Activated CD8-positive, alpha-beta memory T cell treated with anti-CD3 and anti-CD28 coated beads, Interleukin-2, amount 10 ng/mL, durations not matched to agents 7 days and 5 days (primary cell): Measurements from ENCODE around the gene RAX. TPM values are rescaled to one million over a fixed set of nuclear protein-coding genes. Genes with fewer than 3 reads are reported as not detected.
"Not testable (repeated sequence)": the region's sequence is repeated elsewhere in the genome, so short reads cannot be mapped to it uniquely, and the experiment has no call there.

Experiments used
- ATAC-seq: fragments of 150-1000 bp; cut with Tn5 transposase; one replicate; pipeline ENCODE4 v1.10.0; 2021; ENCODE audit warnings: moderate library complexity
- CTCF ChIA-PET: fragments of 350-600 bp; sonication (Branson Sonifier 250); formaldehyde crosslinking; loops from one replicate; lab custom pipeline; 2021; ENCODE audit warnings: antibody characterized with exemption; lab: Charles Lee
- DNase-seq: peaks from one replicate; pipeline ENCODE4 v3.0.0-alpha.2; 2020
- H3K27ac Mint-ChIP-seq: one replicate; pipeline ENCODE4 v1.8.0; 2021; ENCODE audit warnings: mild to moderate bottlenecking, mixed read lengths
- H3K27me3 Mint-ChIP-seq: one replicate; pipeline ENCODE4 v1.8.0; 2021; ENCODE audit warnings: mixed read lengths
- H3K36me3 Mint-ChIP-seq: one replicate; pipeline ENCODE4 v1.8.0; 2021; ENCODE audit warnings: mild to moderate bottlenecking, mixed read lengths
- H3K4me1 Mint-ChIP-seq: one replicate; pipeline ENCODE4 v1.8.0; 2021; ENCODE audit warnings: mixed read lengths
- H3K4me3 Mint-ChIP-seq: one replicate; pipeline ENCODE4 v1.8.0; 2021; ENCODE audit warnings: mild to moderate bottlenecking, moderate library complexity, mixed read lengths
- H3K9me3 Mint-ChIP-seq: one replicate; pipeline ENCODE4 v1.8.0; 2022; ENCODE audit warnings: low read depth, mixed read lengths
- total RNA-seq, 2 experiments: library from RNA; stranded (reverse); gene quantifications; one replicate each; pipeline ENCODE4 v1.2.3, GENCODE V29; 2021

The RAX gene
- total RNA-seq, 2 experiments from 2014 or later, result not detected

DNA sequence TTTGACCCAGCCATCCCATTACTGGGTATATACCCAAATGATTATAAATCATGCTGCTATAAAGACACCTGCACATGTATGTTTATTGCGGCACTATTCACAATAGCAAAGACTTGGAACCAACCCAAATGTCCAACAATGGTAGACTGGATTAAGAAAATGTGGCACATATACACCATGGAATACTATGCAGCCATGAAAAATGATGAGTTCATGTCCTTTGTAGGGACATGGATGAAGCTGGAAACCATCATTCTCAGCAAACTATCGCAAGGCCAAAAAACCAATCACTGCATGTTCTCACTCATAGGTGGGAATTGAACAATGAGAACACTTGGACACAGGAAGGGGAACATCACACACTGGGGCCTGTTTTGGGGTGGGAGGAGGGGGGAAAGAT lies 11.0 kb downstream of the RAX start:
- DNase-seq, H3K36me3 Mint-ChIP-seq, ATAC-seq, H3K4me3 Mint-ChIP-seq, H3K9me3 Mint-ChIP-seq, H3K27ac Mint-ChIP-seq, H3K4me1 Mint-ChIP-seq, CTCF ChIA-PET: not testable (repeated sequence)
- peaks cover 77% of the 10 kb centered on the region for H3K27me3 Mint-ChIP-seq

DNA sequence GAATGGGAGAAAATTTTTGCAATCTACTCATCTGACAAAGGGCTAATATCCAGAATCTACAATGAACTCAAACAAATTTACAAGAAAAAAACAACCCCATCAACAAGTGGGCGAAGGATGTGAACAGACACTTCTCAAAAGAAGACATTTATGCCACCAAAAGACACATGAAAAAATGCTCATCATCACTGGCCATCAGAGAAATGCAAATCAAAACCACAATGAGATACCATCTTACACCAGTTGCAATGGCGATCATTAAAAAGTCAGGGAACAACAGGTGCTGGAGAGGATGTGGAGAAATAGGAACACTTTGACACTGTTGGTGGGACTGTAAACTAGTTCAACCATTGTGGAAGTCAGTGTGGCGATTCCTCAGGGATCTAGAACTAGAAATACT lies 11.4 kb downstream of the RAX start:
- H3K27ac Mint-ChIP-seq, H3K9me3 Mint-ChIP-seq, H3K4me1 Mint-ChIP-seq, CTCF ChIA-PET, DNase-seq, H3K4me3 Mint-ChIP-seq, H3K36me3 Mint-ChIP-seq, ATAC-seq: not testable (repeated sequence)
- H3K27me3 Mint-ChIP-seq, result peaks cover 73% of the 10 kb centered on the region

DNA sequence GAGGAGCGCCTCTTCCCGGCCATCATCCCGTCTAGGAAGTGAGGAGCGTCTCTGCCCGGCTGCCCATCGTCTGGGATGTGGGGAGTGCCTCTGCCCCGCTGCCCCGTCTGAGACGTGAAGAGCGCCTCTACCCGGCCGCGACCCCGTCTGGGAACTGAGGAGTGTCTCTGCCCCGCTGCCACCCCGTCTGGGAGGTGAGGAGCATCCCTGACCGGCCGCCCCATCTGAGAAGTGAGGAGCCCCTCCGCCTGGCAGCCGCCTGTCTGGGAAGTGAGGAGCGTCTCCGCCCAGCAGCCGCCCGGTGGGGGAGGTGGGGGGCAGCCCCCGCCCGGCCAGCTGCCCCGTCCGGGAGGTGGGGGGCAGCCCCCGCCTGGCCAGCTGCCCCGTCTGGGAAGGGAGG lies 17.8 kb downstream of the RAX start:
- H3K4me3 Mint-ChIP-seq, H3K9me3 Mint-ChIP-seq: not testable (repeated sequence)

DNA sequence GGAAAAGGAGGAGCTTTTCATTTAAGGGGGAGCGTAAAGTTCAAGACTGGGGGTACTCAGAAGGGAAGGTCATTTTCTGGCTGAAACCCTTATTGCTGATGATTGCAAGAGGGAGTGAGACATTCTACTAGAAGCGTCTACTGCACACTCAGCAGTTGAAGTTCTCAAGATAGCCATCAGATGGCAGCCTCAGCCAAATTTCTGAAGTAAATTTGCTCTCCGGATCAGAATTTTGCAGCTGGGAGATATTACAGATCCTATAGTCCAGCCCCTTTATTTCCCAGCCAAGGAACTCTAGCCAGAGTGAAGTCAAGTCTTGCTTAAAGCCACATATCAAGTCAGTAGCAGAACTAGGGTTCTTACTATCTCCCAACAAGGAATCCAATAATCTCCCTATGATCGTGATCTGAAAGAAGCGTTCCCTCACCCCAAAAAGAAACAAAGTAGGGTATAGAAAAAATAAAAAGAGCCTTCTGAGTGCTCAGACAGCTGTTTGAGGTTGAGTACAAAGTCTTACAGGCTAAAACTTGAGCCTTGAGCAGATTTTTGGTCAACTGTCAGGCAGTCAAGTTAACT lies 24.0 kb downstream of the RAX start:
- Mint-ChIP-seq H3K27me3 (peaks cover 75% of the 10 kb centered on the region), H3K27ac (no peak overlapping the region), H3K4me3 (no peak overlapping the region), H3K36me3 (no peaks in the 10 kb centered on the region), H3K4me1 (no peaks in the 10 kb centered on the region), H3K9me3 (no peaks in the 10 kb centered on the region)
- ATAC-seq, result no peak
- DNase-seq, result peak; percentile 50
- CTCF ChIA-PET, result interaction anchor here (0.6 to 2.3 kb wide), 11 partner anchors 15 to 799 kb away, joined by 3 to 23 read pairs (median 3); partner anchors contain the start of genes CPLX4 and RAX

More for the DNA sequence above, 17.8 kb downstream of the RAX start:
- H3K36me3 Mint-ChIP-seq, H3K4me1 Mint-ChIP-seq, ATAC-seq, H3K27ac Mint-ChIP-seq, DNase-seq, CTCF ChIA-PET: not testable (repeated sequence)
- peaks cover 45% of the 10 kb centered on the region for H3K27me3 Mint-ChIP-seq

DNA sequence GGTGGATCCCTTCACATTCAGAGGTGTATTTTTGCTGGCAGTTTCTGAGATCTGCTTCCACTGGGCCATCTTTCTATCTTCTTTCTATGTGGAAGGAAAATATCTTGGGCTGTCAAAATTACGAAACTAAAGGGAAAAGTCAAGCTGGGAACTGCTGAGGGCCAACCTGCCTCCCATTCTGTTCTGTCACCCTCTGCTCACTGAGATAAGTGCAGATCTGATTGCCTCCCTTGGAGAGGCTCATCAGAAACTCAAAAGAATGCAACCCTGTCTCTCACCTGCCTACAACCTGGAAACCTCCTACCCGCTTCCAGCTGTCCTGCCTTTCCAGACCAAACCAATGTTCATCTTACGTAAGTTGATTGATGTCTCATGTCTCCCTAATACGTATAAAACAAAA lies 26.5 kb downstream of the RAX start:
- H3K4me1 Mint-ChIP-seq, result no peaks in the 10 kb centered on the region
- H3K9me3 Mint-ChIP-seq, result no peaks in the 10 kb centered on the region
- no peak overlapping the region for H3K4me3 Mint-ChIP-seq
- CTCF ChIA-PET, result no interaction called here
- H3K27ac Mint-ChIP-seq, result no peak overlapping the region
- no peak for ATAC-seq
- DNase-seq, result no peak
- H3K36me3 Mint-ChIP-seq, result no peaks in the 10 kb centered on the region
- H3K27me3 Mint-ChIP-seq, result peaks cover 70% of the 10 kb centered on the region

DNA sequence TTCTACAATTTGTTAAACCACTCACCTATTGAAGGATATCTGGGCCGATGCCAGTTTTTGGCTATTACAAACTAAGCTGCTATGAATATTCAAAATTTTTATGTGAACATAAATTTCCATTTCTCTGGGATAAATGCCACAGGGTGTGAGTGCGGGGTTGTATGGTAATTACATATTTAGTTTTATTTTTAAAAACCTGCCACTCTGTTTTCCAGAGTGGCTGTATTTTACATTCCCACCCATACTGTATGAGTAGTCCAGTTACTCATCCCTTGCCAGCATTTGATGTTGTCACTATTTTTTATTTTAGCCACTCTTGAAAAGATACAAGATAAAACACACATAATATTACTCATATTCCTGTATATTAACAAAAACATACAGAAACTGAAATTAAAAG lies 30.3 kb downstream of the RAX start:
- CTCF ChIA-PET, result no interaction called here
- Mint-ChIP-seq H3K27me3 (peaks cover 62% of the 10 kb centered on the region), H3K9me3 (no peaks in the 10 kb centered on the region), H3K27ac (no peak overlapping the region), H3K4me1 (no peaks in the 10 kb centered on the region), H3K4me3 (no peak overlapping the region), H3K36me3 (no peaks in the 10 kb centered on the region)
- DNase-seq (no peak), ATAC-seq (no peak)

DNA sequence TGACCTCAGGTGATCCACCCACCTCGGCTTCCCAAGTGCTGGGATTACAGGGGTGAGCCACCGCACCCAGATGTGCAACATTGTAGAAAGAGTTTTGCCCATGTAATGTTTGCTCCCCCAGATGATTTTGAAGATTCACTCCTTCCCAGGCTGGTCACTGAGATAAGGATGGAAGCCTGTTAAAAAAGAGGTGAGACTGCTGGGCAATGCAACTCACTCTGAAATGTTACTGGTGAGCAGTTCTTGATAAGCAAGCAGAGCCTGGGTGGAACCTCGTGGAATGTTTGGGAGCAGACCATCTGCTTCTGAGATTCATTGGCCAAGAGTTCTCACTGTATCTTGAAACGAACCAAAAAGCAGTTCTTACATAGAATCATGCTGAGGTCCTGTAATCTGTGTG lies 33.6 kb downstream of the RAX start:
- Mint-ChIP-seq H3K27ac (no peak overlapping the region), H3K27me3 (peaks cover 31% of the 10 kb centered on the region), H3K9me3 (no peaks in the 10 kb centered on the region), H3K36me3 (no peaks in the 10 kb centered on the region), H3K4me1 (no peaks in the 10 kb centered on the region), H3K4me3 (no peak overlapping the region)
- DNase-seq, result no peak
- ATAC-seq, result no peak
- CTCF ChIA-PET, result no interaction called here

DNA sequence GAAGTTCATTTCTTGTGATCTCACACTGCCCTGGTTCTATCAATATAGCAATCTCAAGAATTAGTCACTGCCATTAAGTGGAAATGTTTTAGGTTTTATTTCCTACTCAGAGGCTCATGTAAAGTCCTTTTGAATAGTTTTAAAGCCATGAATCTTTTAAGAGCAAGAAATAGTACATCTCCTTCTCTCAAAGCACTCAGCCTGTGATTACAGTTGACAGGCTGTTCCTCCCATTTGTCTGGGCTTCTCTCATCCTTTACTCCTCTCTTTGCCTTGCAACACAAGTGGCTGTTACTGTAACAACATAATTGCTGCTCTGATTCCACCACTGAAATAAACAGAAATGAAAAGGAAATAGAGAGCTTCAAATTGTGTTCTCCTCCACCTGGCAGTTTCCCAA lies 34.9 kb downstream of the RAX start:
- Mint-ChIP-seq H3K27me3 (peaks cover 21% of the 10 kb centered on the region), H3K4me1 (no peaks in the 10 kb centered on the region), H3K9me3 (no peaks in the 10 kb centered on the region), H3K27ac (no peak overlapping the region), H3K4me3 (no peak overlapping the region), H3K36me3 (no peaks in the 10 kb centered on the region)
- DNase-seq (no peak), ATAC-seq (no peak)
- CTCF ChIA-PET, result no interaction called here

DNA sequence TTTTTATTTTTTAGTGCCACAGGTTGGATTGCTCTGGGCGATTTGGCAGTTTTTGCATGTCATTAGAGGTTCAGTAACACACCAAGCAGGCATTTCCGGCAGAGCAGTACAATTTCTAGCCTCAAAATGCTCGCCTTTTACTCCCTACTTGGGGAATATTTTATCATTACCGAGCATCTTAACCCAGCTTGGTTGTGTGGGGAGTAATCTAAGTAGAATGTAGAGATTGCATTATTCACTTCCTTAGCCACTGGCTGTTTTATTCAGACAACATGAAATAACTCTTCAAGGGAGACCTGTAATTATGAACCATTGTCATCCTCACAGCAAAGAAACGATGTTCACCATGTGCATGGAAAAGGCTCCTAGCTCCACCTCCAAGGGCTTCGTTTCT lies 40.2 kb downstream of the RAX start:
- Mint-ChIP-seq H3K27me3 (peaks cover 38% of the 10 kb centered on the region), H3K9me3 (no peaks in the 10 kb centered on the region), H3K36me3 (no peaks in the 10 kb centered on the region), H3K4me1 (no peaks in the 10 kb centered on the region), H3K27ac (no peak overlapping the region), H3K4me3 (no peak overlapping the region)
- ATAC-seq (no peak), DNase-seq (no peak)
- CTCF ChIA-PET, result no interaction called here

DNA sequence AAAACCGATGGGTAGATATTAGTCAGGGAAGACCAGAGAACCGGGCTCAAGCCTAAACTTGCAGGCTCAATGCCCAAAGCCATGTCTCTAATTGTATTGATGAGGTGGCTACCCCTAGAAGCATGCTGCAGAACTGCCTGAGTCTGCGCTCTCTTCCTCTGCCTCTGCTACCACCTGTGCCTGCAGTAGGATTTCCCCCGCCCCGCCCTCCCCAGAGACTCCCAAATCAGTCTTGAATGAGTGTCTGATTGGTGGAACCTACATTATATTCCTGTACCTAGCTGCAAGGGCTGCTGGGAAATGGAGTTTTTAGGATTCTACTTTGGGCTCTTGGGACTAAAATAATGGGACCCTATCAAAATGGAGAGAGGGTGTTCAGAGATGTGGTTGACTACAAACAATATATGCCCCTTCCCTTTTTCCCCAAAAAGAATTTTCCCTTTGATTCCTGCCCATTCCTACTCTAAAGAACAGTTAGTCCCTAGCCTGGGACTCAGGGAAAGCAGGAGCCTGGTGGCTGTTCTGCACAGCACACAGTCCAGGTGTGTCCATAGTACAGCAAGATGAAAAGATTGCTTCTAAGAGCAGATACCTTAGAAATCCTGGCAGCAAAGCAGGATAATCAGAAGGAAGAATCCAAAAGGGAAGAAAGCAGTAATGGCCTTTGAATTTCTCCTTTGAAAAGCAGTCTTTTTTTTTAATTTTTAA lies 40.8 kb downstream of the RAX start:
- ATAC-seq (no peak), DNase-seq (no peak)
- H3K27me3 Mint-ChIP-seq, result peaks cover 42% of the 10 kb centered on the region
- no peaks in the 10 kb centered on the region for H3K9me3 Mint-ChIP-seq
- CTCF ChIA-PET, result no interaction called here
- H3K27ac Mint-ChIP-seq, result no peak overlapping the region
- no peaks in the 10 kb centered on the region for H3K36me3 Mint-ChIP-seq
- no peak overlapping the region for H3K4me3 Mint-ChIP-seq
- no peaks in the 10 kb centered on the region for H3K4me1 Mint-ChIP-seq

DNA sequence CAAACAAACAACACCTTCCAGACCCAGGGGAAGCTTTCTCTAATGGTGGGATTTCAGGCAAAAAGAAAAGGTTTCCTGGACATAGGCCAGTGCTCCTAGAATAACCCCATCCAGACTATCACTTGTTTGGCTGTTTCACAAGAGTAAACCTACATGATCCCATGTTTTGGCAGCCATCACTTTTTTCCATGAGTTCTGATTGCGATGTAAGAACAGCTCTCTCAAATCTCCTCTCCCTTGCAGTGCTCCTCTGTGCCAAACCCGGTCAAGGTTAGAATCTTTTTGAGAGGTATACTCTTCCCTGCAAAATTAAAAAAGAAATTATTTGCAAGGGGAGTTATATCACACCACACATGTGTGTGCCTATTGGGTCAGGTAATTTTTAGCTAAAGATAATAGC lies 41.4 kb downstream of the RAX start:
- Mint-ChIP-seq H3K36me3 (no peaks in the 10 kb centered on the region), H3K9me3 (no peaks in the 10 kb centered on the region), H3K27me3 (peaks cover 48% of the 10 kb centered on the region), H3K27ac (no peak overlapping the region), H3K4me3 (no peak overlapping the region), H3K4me1 (no peaks in the 10 kb centered on the region)
- no peak for DNase-seq
- CTCF ChIA-PET, result no interaction called here
- no peak for ATAC-seq

DNA sequence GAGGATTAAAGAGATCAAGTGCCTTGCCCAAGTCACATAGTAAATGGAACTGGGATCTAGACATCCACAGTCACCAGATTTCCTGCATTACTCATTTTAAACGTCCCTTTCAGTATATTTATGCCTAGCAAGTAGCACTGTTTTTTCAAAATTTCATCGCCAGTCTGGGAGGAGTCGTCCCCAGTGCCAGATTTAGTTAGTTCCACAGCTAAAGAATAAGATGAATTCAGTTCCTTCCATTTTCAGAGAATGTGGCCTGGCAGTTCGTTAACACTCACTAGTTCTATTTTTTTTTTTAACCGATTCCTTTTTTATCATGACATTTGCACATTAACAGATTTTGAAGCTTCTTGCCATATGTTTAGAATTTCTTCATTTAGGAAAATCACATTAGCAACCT lies 42.1 kb downstream of the RAX start:
- ATAC-seq (no peak), DNase-seq (no peak)
- H3K27ac Mint-ChIP-seq, result no peak overlapping the region
- no peaks in the 10 kb centered on the region for H3K4me1 Mint-ChIP-seq
- no peaks in the 10 kb centered on the region for H3K36me3 Mint-ChIP-seq
- no peak overlapping the region for H3K4me3 Mint-ChIP-seq
- peaks cover 54% of the 10 kb centered on the region for H3K27me3 Mint-ChIP-seq
- CTCF ChIA-PET, result interaction anchor here (1.5 kb wide), 1 partner anchor 14 kb away, joined by 3 read pairs; no protein-coding TSS in a partner anchor
- H3K9me3 Mint-ChIP-seq, result no peaks in the 10 kb centered on the region

DNA sequence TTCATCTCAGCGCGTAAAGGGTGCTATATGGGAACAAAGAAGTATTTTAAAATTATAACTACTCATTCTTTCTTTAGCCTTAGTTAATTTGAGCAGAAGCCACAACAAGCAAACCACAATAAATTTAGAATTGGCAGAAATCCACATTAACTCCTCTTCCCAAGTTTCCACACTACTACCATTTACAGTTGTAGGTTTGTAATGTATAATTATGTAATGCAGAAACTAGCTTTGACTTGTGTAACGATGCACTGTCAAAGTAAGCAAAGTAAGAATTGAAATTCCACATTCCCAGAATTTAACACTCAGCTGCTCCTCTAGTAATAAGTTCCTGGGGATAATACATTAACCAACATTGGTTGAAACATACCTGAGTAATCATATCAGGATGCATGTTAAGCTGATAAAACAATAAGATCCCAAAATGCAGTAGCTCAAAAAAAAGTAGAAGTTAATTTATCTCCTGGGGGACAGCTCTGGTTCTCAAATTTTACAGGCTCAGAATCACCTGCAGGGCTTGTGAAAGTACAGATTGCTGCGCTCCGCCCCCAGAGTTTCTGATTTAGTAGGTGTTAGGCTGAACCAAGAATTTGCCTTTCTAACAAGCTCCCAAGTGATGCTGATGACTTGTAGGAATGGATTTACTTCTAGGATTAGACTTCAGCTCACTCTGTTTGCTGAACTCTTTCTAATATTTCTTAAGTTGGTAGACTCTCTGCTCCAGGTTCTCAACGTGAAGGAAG lies 43.4 kb downstream of the RAX start:
- no peak overlapping the region for H3K27ac Mint-ChIP-seq
- H3K4me3 Mint-ChIP-seq, result no peak overlapping the region
- H3K4me1 Mint-ChIP-seq, result no peaks in the 10 kb centered on the region
- H3K9me3 Mint-ChIP-seq, result no peaks in the 10 kb centered on the region
- CTCF ChIA-PET, result interaction anchor here (1.5 kb wide), 1 partner anchor 13 kb away, joined by 3 read pairs; no protein-coding TSS in a partner anchor
- peaks cover 67% of the 10 kb centered on the region for H3K27me3 Mint-ChIP-seq
- DNase-seq (no peak), ATAC-seq (no peak)
- no peaks in the 10 kb centered on the region for H3K36me3 Mint-ChIP-seq

DNA sequence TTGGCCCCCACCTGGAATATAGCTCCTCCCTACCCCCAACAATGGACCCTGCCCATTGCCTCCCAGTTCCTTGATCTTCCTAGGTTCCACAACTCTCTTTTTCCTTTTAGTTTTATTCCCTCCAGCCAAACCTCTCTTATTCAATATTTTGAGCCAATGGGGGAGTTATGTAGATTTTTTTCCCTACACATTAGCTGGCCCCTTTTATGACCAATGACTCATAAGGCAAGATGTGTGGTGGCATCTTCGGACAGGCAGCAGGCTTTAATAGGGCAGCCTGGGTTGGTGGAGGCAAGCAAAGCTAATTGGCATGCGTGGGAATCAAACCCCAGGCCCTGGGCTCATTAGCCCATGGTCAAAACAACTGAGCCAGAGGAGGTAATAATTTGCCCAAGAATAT lies 44.1 kb downstream of the RAX start:
- no peaks in the 10 kb centered on the region for H3K4me1 Mint-ChIP-seq
- no peaks in the 10 kb centered on the region for H3K9me3 Mint-ChIP-seq
- H3K36me3 Mint-ChIP-seq, result no peaks in the 10 kb centered on the region
- H3K4me3 Mint-ChIP-seq, result no peak overlapping the region
- no peak for DNase-seq
- CTCF ChIA-PET, result no interaction called here
- H3K27me3 Mint-ChIP-seq, result peaks cover 74% of the 10 kb centered on the region
- H3K27ac Mint-ChIP-seq, result no peak overlapping the region
- no peak for ATAC-seq
